NT2/D1 (cell line): ENCODE data around the gene PARD3.
"Not testable (repeated sequence)": the region's sequence is repeated elsewhere in the genome, so short reads cannot be mapped to it uniquely, and the experiment has no call there.

Source experiments
- DNase-seq: peaks from one replicate; pipeline ENCODE4 v3.0.0-alpha.2; 2011; ENCODE audit warnings: low read depth, low spot score
- H3K27me3 ChIP-seq: 2 replicates; pipeline ENCODE4 v1.6.0; 2011; ENCODE audit warnings: mild to moderate bottlenecking; ENCODE audit not compliant: insufficient read length, insufficient read depth
- H3K36me3 ChIP-seq: 2 replicates; pipeline ENCODE4 v1.6.1; 2011; ENCODE audit warnings: mild to moderate bottlenecking, low read length, mixed read lengths; ENCODE audit not compliant: insufficient read depth, insufficient read length
- H3K4me1 ChIP-seq: 2 replicates; pipeline ENCODE4 v1.5.1; 2011; ENCODE audit not compliant: insufficient read depth, insufficient read length
- H3K4me3 ChIP-seq: 2 replicates; pipeline ENCODE4 v1.5.1; 2011; ENCODE audit warnings: low read depth; ENCODE audit not compliant: insufficient read length
- H3K9ac ChIP-seq: 2 replicates; pipeline ENCODE4 v1.6.0; 2011; ENCODE audit warnings: low read depth; ENCODE audit not compliant: insufficient read length
- H3K9me3 ChIP-seq: 2 replicates; pipeline ENCODE4 v1.5.1; 2011; ENCODE audit warnings: mild to moderate bottlenecking, low read length; ENCODE audit not compliant: insufficient read depth
- SUZ12 ChIP-seq: IDR thresholded peaks from 2 replicates; pipeline ENCODE4 v1.6.1; 2011; ENCODE audit not compliant: insufficient read length, insufficient read depth; ENCODE audit errors: extremely low read depth
- YY1 ChIP-seq: IDR thresholded peaks from 2 replicates; pipeline ENCODE4 v1.6.1; 2011; ENCODE audit not compliant: insufficient read length, insufficient read depth
- ZNF274 ChIP-seq: IDR thresholded peaks from 2 replicates; pipeline ENCODE4 v1.6.1; 2011; ENCODE audit warnings: mild to moderate bottlenecking, low read depth, low read length

Gene PARD3

DNA sequence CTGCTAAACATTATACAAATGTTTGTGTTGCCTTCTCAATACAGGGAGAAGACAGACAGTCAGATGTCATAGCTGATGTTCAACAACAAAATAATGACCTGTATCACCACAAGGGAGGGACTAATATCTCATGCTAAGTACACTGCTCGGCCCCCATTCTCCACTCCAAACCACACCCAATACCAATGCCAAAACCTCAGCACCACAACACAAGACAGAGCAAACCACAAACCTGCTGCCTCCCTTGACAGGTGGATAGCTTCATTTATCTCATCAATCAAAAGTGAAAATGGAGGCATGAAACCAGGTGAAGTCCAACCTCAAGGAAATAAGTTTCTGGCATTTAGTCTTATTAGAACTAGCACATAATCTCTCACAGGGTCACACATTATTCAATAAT lies 109.5 kb downstream of the PARD3 start:
- Histone ChIP-seq H3K27me3 (no peaks in the 10 kb centered on the region), H3K4me1 (peaks cover 2% of the 10 kb centered on the region), H3K4me3 (no peak overlapping the region), H3K36me3 (no peaks in the 10 kb centered on the region), H3K9ac (no peak overlapping the region), H3K9me3 (no peaks in the 10 kb centered on the region)
- TF ChIP-seq ZNF274 (no peak), YY1 (no peak), SUZ12 (no peak)
- no peak for DNase-seq

DNA sequence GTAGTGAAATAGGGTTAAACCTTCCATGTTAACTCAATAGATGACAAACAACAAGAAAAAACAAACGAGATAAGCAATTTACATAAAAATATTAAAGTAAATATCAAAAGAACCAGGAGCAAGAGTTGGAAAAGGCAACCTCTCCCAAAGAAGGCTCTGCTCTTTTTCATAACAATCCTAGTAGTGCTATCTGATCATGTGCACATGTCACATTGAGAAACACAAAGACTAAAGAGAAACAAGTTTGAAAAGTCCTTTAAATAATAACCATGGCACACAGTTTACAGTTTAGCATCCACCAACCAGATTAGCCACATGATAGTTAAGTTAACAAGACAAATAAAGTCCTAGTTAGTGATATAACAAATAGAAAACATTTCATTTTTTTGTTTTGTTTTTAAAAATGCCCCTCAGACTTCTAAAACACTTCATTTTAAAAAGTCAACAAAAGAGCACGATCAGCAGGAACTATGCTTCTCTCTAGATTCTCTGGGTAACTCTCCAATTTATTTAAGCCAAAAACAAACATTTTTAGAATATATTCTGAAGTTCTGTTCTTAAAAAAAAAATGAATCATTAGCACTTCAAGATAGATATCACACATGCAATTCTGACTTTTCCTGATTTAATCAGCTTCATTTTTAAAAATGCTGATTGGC lies 110.4 kb downstream of the PARD3 start:
- H3K36me3 ChIP-seq: no peaks in the 10 kb centered on the region
- no peak for DNase-seq
- peaks cover 2% of the 10 kb centered on the region for H3K4me1 ChIP-seq
- no peaks in the 10 kb centered on the region for H3K9me3 ChIP-seq
- H3K9ac ChIP-seq: no peak overlapping the region
- no peak overlapping the region for H3K4me3 ChIP-seq
- TF ChIP-seq ZNF274: no peak
- TF ChIP-seq SUZ12: no peak
- TF ChIP-seq YY1: no peak
- no peaks in the 10 kb centered on the region for H3K27me3 ChIP-seq

DNA sequence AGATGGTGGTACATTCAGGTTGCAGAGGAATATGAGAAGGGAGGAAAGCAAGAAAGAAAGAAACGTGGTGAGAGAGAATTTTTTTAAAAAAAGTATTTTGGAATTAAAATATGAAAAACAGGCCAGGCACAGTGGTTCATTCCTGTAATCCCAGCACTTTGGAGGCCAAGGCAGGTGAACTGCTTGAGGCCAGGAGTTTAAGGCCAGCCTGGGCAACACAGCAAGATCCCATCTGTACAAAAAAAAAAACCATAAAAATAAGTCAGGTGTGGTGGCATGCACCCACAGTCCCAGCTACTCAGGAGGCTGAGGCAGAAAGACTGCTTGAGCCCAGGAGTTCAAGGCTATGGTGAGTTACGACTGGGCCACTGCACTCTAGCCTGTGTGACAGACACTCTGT lies 112.1 kb downstream of the PARD3 start:
- Histone ChIP-seq H3K4me3 (no peak overlapping the region), H3K36me3 (no peaks in the 10 kb centered on the region), H3K9me3 (no peaks in the 10 kb centered on the region), H3K4me1 (peaks cover 2% of the 10 kb centered on the region), H3K27me3 (no peaks in the 10 kb centered on the region), H3K9ac (no peak overlapping the region)
- no peak for DNase-seq
- no peak for TF ChIP-seq YY1
- no peak for TF ChIP-seq SUZ12
- TF ChIP-seq ZNF274: no peak

DNA sequence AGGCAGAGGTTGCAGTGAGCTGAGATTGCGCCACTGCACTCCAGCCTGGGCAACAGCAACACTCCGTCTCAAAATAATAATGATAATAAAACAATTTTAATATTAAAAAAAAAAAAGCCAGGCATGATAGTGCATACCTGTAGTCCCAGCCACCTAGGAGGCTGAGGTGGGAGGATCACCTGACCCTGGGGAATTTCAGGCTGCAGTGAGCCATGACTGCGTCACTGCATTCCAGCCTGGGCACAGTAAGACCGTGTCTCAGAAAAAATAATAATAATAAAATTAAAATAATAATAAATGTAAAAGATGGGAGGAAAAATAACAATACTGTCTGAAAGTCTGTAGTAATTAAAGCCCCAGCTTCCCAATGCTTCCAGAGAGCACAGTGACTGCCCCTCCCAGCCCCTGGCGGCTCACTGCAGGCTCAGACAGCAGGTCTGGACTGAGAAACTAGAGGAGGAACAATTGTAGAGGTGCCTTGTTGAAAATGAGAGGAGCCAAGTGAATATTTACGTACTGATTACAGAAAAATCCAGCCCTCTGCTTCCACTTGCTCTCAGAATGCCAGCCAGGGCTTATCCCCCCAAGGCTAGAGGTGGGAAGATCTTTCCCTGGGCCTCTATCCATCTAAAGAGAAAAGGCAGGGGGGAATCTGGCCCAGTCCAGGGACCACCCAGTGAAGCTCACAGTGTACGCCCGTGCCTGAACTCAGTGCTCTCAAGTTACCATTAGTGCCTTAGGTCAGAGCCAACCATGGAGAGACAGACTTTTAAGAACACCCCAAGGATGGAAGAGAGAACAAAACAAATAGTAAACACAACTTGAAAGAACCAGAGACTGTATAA lies 112.8 kb downstream of the PARD3 start:
- peaks cover 2% of the 10 kb centered on the region for H3K4me1 ChIP-seq
- no peak for TF ChIP-seq YY1
- no peaks in the 10 kb centered on the region for H3K9me3 ChIP-seq
- no peaks in the 10 kb centered on the region for H3K27me3 ChIP-seq
- no peak overlapping the region for H3K9ac ChIP-seq
- DNase-seq: no peak
- H3K36me3 ChIP-seq: no peaks in the 10 kb centered on the region
- no peak overlapping the region for H3K4me3 ChIP-seq

DNA sequence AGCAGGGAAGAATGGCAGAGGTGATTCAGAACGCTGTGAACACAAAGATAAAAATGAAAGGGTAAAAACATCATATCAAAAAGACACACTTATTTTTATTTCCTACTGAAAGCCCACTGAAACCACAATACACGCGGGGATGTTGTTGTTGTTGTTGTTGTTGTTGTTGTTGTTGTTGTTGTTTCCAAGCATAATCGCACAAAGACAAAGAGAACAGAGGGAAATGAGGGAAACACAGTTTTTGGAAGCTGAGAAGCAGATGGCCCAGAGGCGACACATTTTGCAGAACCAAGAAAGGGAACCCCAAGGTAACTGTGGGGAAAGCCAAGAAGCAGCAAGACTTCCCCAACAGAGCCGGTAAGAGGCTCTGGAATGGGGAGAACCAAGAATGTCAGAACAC lies 113.9 kb downstream of the PARD3 start:
- Histone ChIP-seq H3K9ac (no peak overlapping the region), H3K4me3 (no peak overlapping the region), H3K4me1 (peaks cover 2% of the 10 kb centered on the region), H3K9me3 (no peaks in the 10 kb centered on the region), H3K27me3 (no peaks in the 10 kb centered on the region), H3K36me3 (no peaks in the 10 kb centered on the region)
- no peak for DNase-seq
- TF ChIP-seq YY1: no peak
- no peak for TF ChIP-seq SUZ12
- TF ChIP-seq ZNF274: no peak

DNA sequence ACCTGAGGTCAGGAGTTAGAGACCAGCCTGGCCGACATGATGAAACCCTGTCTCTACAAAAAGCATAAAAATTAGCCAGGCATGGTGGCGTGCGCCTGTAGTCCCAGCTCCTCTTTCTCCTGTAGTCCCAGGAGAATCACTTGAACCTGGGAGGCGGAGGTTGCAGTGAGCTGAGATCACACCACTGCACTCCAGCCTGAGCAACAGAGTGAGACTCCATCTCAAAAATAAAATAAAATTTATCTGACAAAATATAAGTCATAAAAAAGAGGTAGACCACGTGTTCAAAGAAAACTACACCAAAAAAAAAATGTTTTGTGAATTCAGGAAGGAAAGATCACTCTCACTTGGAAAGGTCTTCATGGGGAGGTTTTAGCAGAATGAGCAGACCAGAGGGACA lies 114.3 kb downstream of the PARD3 start:
- not testable (repeated sequence) for H3K4me1 ChIP-seq, H3K9me3 ChIP-seq, H3K27me3 ChIP-seq, H3K36me3 ChIP-seq, H3K4me3 ChIP-seq, DNase-seq, H3K9ac ChIP-seq

DNA sequence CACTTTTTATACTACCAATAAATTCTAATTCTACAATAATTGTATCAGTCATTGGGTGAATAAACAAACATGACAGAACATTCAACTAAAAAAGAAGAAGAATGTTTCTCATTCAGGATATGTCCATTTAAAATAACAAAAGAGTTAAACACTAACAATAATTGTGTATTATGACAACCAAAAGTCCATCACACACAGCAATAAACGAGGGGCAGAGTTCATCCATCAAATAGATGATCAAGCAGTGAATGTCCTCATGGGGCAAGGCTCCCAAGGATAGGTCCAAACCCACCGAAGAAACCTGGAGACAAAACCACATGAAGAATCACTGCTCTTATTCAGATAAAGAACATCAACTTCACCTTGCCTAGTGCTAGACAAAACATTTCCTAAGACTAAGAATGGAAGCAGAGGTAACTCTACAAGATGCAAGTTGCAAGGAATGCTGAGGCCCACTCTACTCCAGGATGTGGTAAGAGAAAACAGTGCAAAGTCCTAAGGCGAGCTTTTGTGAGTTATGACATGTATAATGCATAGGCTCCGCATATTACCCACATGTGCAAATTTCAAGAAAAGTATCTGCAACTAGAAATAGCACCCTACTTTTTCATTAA lies 115.1 kb downstream of the PARD3 start:
- Histone ChIP-seq H3K9me3 (no peaks in the 10 kb centered on the region), H3K27me3 (no peaks in the 10 kb centered on the region), H3K4me3 (no peak overlapping the region)

More for the DNA sequence above, 115.1 kb downstream of the PARD3 start:
- DNase-seq: no peak
- peaks cover 2% of the 10 kb centered on the region for H3K4me1 ChIP-seq
- TF ChIP-seq YY1 (no peak), ZNF274 (no peak), SUZ12 (no peak)
- H3K36me3 ChIP-seq: peaks cover 2% of the 10 kb centered on the region
- no peak overlapping the region for H3K9ac ChIP-seq
